Natural killer cell (primary cell): ENCODE data around the gene IPO9. TPM values are rescaled to one million over a fixed set of nuclear protein-coding genes. Genes with fewer than 3 reads are reported as not detected.

Experiments
- ATAC-seq, 3 donors: fragments of 150-1000 bp in 2 of 3; fragments of 200-7000 bp in 1 of 3; cut with Tn5 transposase; 1 replicate in 1 of 3; 2 replicates in 2 of 3; pipeline ENCODE4 v1.10.0; 2021; ENCODE audit warnings: mild to moderate bottlenecking in 2 of 3, moderate library complexity in 2 of 3
- DNase-seq, 2 donors: peaks; one replicate each; pipeline versions ENCODE4 v3.0.0 to v3.0.0-alpha.2; 2013 to 2021; ENCODE audit warnings: mixed read lengths in 1 of 2
- H3K27ac ChIP-seq: one replicate; pipeline ENCODE4 v1.5.1; 2013; ENCODE audit warnings: mild to moderate bottlenecking, low read length
- H3K27me3 ChIP-seq: one replicate; pipeline ENCODE4 v1.6.1; 2013; ENCODE audit warnings: low read length; ENCODE audit not compliant: control insufficient read depth, insufficient read depth
- H3K36me3 ChIP-seq: one replicate; pipeline ENCODE4 v1.6.1; 2013; ENCODE audit warnings: low read length; ENCODE audit not compliant: control insufficient read depth, insufficient read depth
- H3K4me1 ChIP-seq: one replicate; pipeline ENCODE4 v1.6.1; 2013; ENCODE audit warnings: low read length; ENCODE audit not compliant: control insufficient read depth, insufficient read depth
- H3K4me3 ChIP-seq: one replicate; pipeline ENCODE4 v1.5.1; 2013; ENCODE audit warnings: low read length
- H3K9me3 ChIP-seq: one replicate; pipeline ENCODE4 v1.6.1; 2013; ENCODE audit warnings: low read length; ENCODE audit not compliant: control insufficient read depth, insufficient read depth
- H3K27ac Mint-ChIP-seq, 2 donors: one replicate each; pipeline ENCODE4 v1.8.0; 2022; ENCODE audit warnings: mild to moderate bottlenecking in 2 of 2, mixed read lengths in 2 of 2, moderate library complexity in 1 of 2
- H3K27me3 Mint-ChIP-seq, 2 donors: one replicate each; pipeline ENCODE4 v1.8.0; 2022; ENCODE audit warnings: low read depth in 2 of 2, mixed read lengths in 2 of 2
- H3K36me3 Mint-ChIP-seq: one replicate; pipeline ENCODE4 v1.8.0; 2022; ENCODE audit warnings: mixed read lengths
- H3K4me1 Mint-ChIP-seq, 2 donors: one replicate each; pipeline ENCODE4 v1.8.0; 2022; ENCODE audit warnings: mixed read lengths in 2 of 2
- H3K4me3 Mint-ChIP-seq: one replicate; pipeline ENCODE4 v1.8.0; 2022; ENCODE audit warnings: mild to moderate bottlenecking, moderate library complexity, mixed read lengths
- H3K9me3 Mint-ChIP-seq, 2 donors: one replicate each; pipeline ENCODE4 v1.8.0; 2022; ENCODE audit warnings: mixed read lengths in 2 of 2
- WGBS: methylation state at CpG from one replicate; pipeline ENCODE4 v1.1.7; 2013; ENCODE audit warnings: missing lambda C conversion rate; ENCODE audit not compliant: insufficient coverage; 5-methylcytosine and 5-hydroxymethylcytosine counted together
- intact Hi-C: fragments of 100-400 bp; cut with micrococcal nuclease; formaldehyde crosslinking; loops from one replicate; pipeline ENCODE4 v1.14.2; 2022
- total RNA-seq, 4 donors: library from RNA; stranded (reverse); fragments of 120-200 nt in 1 of 4; gene quantifications; one replicate each; pipeline versions ENCODE4 v1.2.3 to v1.2.4, GENCODE V29; 2013 to 2022
- TF ChIP-seq, protein P1 (sequence below): fragments of 200-600 bp; IDR thresholded peaks from one replicate; pipeline ENCODE4 v1.8.0; 2022; ENCODE audit warnings: antibody characterized with exemption

The IPO9 gene
- total RNA-seq, 3 donors from 2014 or later (not counting 1 experiment from before 2014, with no cell fraction given), result 27.0 to 35.5 (median 34.6) TPM

- ATAC-seq (no peak), DNase-seq (no peak)
- Mint-ChIP-seq H3K27ac (no peak overlapping the region), H3K36me3 (no peaks in the 10 kb centered on the region), H3K4me3 (no peak overlapping the region), H3K4me1 (no peaks in the 10 kb centered on the region), H3K9me3 (no peaks in the 10 kb centered on the region), H3K27me3 (no peaks in the 10 kb centered on the region)
- H3K4me1 ChIP-seq, result no peaks in the 10 kb centered on the region
- WGBS, result 84% methylated on average over 5 of the region's 7 CpGs
- TF ChIP-seq, protein P1, sequence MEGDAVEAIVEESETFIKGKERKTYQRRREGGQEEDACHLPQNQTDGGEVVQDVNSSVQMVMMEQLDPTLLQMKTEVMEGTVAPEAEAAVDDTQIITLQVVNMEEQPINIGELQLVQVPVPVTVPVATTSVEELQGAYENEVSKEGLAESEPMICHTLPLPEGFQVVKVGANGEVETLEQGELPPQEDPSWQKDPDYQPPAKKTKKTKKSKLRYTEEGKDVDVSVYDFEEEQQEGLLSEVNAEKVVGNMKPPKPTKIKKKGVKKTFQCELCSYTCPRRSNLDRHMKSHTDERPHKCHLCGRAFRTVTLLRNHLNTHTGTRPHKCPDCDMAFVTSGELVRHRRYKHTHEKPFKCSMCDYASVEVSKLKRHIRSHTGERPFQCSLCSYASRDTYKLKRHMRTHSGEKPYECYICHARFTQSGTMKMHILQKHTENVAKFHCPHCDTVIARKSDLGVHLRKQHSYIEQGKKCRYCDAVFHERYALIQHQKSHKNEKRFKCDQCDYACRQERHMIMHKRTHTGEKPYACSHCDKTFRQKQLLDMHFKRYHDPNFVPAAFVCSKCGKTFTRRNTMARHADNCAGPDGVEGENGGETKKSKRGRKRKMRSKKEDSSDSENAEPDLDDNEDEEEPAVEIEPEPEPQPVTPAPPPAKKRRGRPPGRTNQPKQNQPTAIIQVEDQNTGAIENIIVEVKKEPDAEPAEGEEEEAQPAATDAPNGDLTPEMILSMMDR, result no peak
- intact Hi-C loops, result no loop called here
- no peaks in the 10 kb centered on the region for H3K9me3 ChIP-seq
- H3K27ac ChIP-seq, result no peak overlapping the region
- H3K36me3 ChIP-seq, result no peaks in the 10 kb centered on the region
- H3K4me3 ChIP-seq, result no peak overlapping the region
- no peaks in the 10 kb centered on the region for H3K27me3 ChIP-seq
These were observed 12.6 kb upstream of the IPO9 start for GRCh38 chr1:201816309-201816854.

GRCh38 chr1:201818971-201819750 is 9.8 kb upstream of the IPO9 start:
- DNase-seq (no peak), ATAC-seq (no peak)
- TF ChIP-seq, protein P1, result no peak
- no peak overlapping the region for H3K4me3 ChIP-seq
- H3K36me3 ChIP-seq, result no peaks in the 10 kb centered on the region
- Mint-ChIP-seq H3K4me3 (no peak overlapping the region), H3K27ac (no peak overlapping the region), H3K36me3 (no peaks in the 10 kb centered on the region), H3K27me3 (no peaks in the 10 kb centered on the region), H3K4me1 (no peaks in the 10 kb centered on the region), H3K9me3 (no peaks in the 10 kb centered on the region)
- WGBS, result 86% methylated on average over 5 of the region's 5 CpGs
- no peak overlapping the region for H3K27ac ChIP-seq
- H3K9me3 ChIP-seq, result no peaks in the 10 kb centered on the region
- H3K27me3 ChIP-seq, result no peaks in the 10 kb centered on the region
- no peaks in the 10 kb centered on the region for H3K4me1 ChIP-seq
- intact Hi-C loops, result no loop called here

DNA sequence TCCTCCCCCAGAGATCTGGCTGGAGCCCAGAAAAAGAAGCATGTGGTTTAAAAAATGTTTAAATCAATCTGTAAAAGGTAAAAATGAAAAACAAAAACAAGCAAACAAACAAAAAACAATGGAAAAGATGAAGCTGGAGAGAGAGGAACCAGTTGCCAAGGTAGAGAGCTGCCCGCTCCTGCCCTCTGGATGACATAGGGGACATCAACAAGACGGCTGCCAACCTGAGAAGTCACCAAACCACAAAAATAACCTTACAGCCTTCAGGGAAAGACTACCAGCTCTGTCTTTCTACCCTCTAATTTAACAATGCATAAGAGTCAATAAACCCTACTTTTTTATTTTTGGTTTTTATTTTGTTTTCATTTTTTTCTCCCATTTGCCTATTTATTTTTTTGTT is 8.5 kb upstream of the IPO9 start:
- no peak for ATAC-seq
- H3K4me3 ChIP-seq, result no peak overlapping the region
- Mint-ChIP-seq H3K4me3 (no peak overlapping the region), H3K36me3 (no peaks in the 10 kb centered on the region), H3K4me1 (no peaks in the 10 kb centered on the region), H3K27me3 (no peaks in the 10 kb centered on the region), H3K9me3 (no peaks in the 10 kb centered on the region), H3K27ac (no peak overlapping the region)
- no peaks in the 10 kb centered on the region for H3K4me1 ChIP-seq
- TF ChIP-seq, protein P1, result no peak
- H3K9me3 ChIP-seq, result no peaks in the 10 kb centered on the region
- WGBS, result 79% methylated on average over 2 of the region's 2 CpGs
- intact Hi-C loops, result no loop called here
- no peak overlapping the region for H3K27ac ChIP-seq
- H3K36me3 ChIP-seq, result no peaks in the 10 kb centered on the region
- no peaks in the 10 kb centered on the region for H3K27me3 ChIP-seq
- no peak for DNase-seq
